Fibroblast of skin of back (primary cell): ENCODE data around the gene PLP1.
"Not testable (repeated sequence)": the region's sequence is repeated elsewhere in the genome, so short reads cannot be mapped to it uniquely, and the experiment has no call there.

Experiments
- DNase-seq: peaks from one replicate; pipeline ENCODE4 v3.0.0-alpha.2; 2013

The PLP1 gene

GRCh38 chrX:103781062-103781402 is 4.4 kb downstream of the PLP1 start:
- DNase-seq: no peak

- no peak for DNase-seq
Measured at GRCh38 chrX:103781706-103782105, 5.1 kb downstream of the PLP1 start.

- DNase-seq: no peak
Measured at GRCh38 chrX:103782640-103783039, 6.0 kb downstream of the PLP1 start.

GRCh38 chrX:103783196-103783595 is 6.6 kb downstream of the PLP1 start:
- DNase-seq: no peak

- no peak for DNase-seq
Measured at GRCh38 chrX:103783971-103784370, 7.3 kb downstream of the PLP1 start.

- DNase-seq: no peak
Measured at GRCh38 chrX:103789004-103789403, 12.4 kb downstream of the PLP1 start.

GRCh38 chrX:103791228-103791627 is 14.6 kb downstream of the PLP1 start:
- DNase-seq: no peak

GRCh38 chrX:103791826-103792485 is 15.3 kb downstream of the PLP1 start:
- peak; percentile 50 for DNase-seq

GRCh38 chrX:103792916-103793544 is 16.4 kb downstream of the PLP1 start:
- DNase-seq: peak; percentile 72

- no peak for DNase-seq
Measured at GRCh38 chrX:103793545-103793940, 16.9 kb downstream of the PLP1 start.

- DNase-seq: no peak
Measured at GRCh38 chrX:103794119-103794518, 17.5 kb downstream of the PLP1 start.

GRCh38 chrX:103797691-103798090 is 21.1 kb downstream of the PLP1 start:
- DNase-seq: no peak

- DNase-seq: no peak
Measured at GRCh38 chrX:103800318-103800717, 23.7 kb downstream of the PLP1 start.

- DNase-seq: no peak
Measured at GRCh38 chrX:103805860-103806259, 29.2 kb downstream of the PLP1 start.

GRCh38 chrX:103806862-103807474 is 30.3 kb downstream of the PLP1 start:
- no peak for DNase-seq

GRCh38 chrX:103811858-103812257 is 35.2 kb downstream of the PLP1 start:
- no peak for DNase-seq

GRCh38 chrX:103817101-103817500 is 40.5 kb downstream of the PLP1 start:
- DNase-seq: not testable (repeated sequence)

- peak; percentile 49 for DNase-seq
Measured at GRCh38 chrX:103817502-103817901, 40.9 kb downstream of the PLP1 start.

GRCh38 chrX:103818842-103819619 is 42.4 kb downstream of the PLP1 start:
- no peak for DNase-seq

GRCh38 chrX:103820802-103821201 is 44.2 kb downstream of the PLP1 start:
- not testable (repeated sequence) for DNase-seq

GRCh38 chrX:103823591-103823990 is 47.0 kb downstream of the PLP1 start:
- peak; percentile 60 for DNase-seq

GRCh38 chrX:103825881-103826280 is 49.2 kb downstream of the PLP1 start:
- no peak for DNase-seq

GRCh38 chrX:103828529-103828928 is 51.9 kb downstream of the PLP1 start:
- DNase-seq: no peak
